ENCODE data around the gene WDR70. TPM values are rescaled to one million over a fixed set of nuclear protein-coding genes. Genes with fewer than 3 reads are reported as not detected.
A peak's percentile ranks its signal among the peaks of the same experiment; 100 is the strongest.

Gene WDR70
- total and polyA plus RNA-seq, 10 of the 15 experiments (the other 5 are each of a cell fraction or from before 2014, with no cell fraction given), result 10.9 to 33.6 (median 29.1) TPM

DNA sequence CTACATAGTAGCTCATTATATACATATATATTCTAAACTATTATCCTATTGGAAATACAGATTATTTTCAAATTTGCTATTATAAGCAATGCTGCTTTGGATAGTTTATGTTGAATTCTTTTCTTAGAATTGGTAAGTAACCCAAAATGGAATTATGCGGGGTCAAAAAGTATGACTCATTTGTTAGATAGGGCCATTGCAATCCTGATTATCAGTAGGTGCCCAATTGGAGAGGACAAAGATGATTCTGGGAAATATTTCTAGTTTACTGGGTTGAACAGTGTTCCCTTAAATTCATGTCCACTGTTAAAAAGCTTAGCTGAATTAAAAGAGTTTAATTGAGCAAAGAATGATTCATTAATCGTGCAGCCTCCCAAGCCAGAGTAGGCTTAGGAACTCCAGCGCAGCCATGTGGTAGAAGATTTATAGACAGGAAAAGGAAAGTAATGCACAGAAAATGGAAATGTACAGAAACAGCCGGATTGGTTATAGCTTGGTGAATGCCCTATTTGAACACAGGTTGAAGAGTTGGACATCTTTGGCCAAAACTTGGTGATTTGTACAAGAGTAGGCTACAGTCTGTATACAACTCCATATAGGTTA, 379.0 kb downstream of the WDR70 start:
- Histone ChIP-seq H3K9me3 (replicated peaks; ENCODE audit: control insufficient read depth, insufficient read depth, low read length) (no peaks in the 10 kb centered on the region), H3K27ac (ENCODE audit: control insufficient read depth, insufficient read depth) (no peak overlapping the region), H3K4me2 (ENCODE audit: control insufficient read depth, insufficient read depth) (no peak overlapping the region), H2AFZ (ENCODE audit: control insufficient read depth, low read depth, low read length) (no peak overlapping the region), H3K36me3 (ENCODE audit: control insufficient read depth in 2 of 2, insufficient read depth in 2 of 2, low read length in 1 of 2) (no peaks in the 10 kb centered on the region), H3K4me1 (ENCODE audit: control insufficient read depth, insufficient read depth, low read length) (no peaks in the 10 kb centered on the region), H3K27me3 (replicated peaks in 1 of 2; ENCODE audit: control insufficient read depth in 2 of 2, insufficient read depth in 2 of 2, low read length in 1 of 2) (no peaks in the 10 kb centered on the region), H3K79me2 (ENCODE audit: control insufficient read depth, insufficient read depth, low read length) (no peaks in the 10 kb centered on the region), H4K20me1 (ENCODE audit: control insufficient read depth, insufficient read depth) (no peaks in the 10 kb centered on the region), H3K9ac (ENCODE audit: control insufficient read depth, insufficient read depth, low read length) (no peak overlapping the region), H3K4me3 (no peak overlapping the region)
- intact Hi-C loops (cut with micrococcal nuclease; ENCODE audit: unreplicated experiment), result no loop called here
- no peak for FAIRE-seq
- SMC1A ChIA-PET (ENCODE audit: uncharacterized antibody, unreplicated experiment), result interaction anchor here (0.7 to 1.2 kb wide), 3 partner anchors 10 to 345 kb away, joined by 3 to 6 read pairs (median 3); no protein-coding TSS in a partner anchor
- no TSS peak for BruUV-seq (replicated peaks)
- RAD21 ChIA-PET (ENCODE audit: unreplicated experiment), result interaction anchor here (0.8 to 1.5 kb wide), 2 partner anchors 72 to 345 kb away, joined by 3 read pairs; no protein-coding TSS in a partner anchor
- TF ChIP-seq HCFC1 (IDR thresholded peaks at IDR 0.05; ENCODE audit: low read length) (no peak), ETV6 (conservative IDR thresholded peaks at IDR 0.05 in 1 of 2, IDR thresholded peaks at IDR 0.05 in 1 of 2; ENCODE audit: borderline replicate concordance in 1 of 2, low read depth in 1 of 2) (no peak), CTCF (IDR thresholded peaks at IDR 0.05 in 2 of 3, conservative IDR thresholded peaks at IDR 0.05 in 1 of 3; ENCODE audit: control insufficient read depth in 2 of 3, extremely low read depth in 1 of 3, insufficient read depth in 1 of 3, low read depth in 3 of 3, low read length in 3 of 3) (peak in 1 of 3 experiments; percentile 15; a peak in 1 of 6 replicates), RAD21 (IDR thresholded peaks at IDR 0.05; ENCODE audit: insufficient read depth, low read depth, low read length) (peak; percentile 36; the same call in 1 of the 2 replicates)
- in situ Hi-C loops (cut with MboI), result no loop called here
- POLR2A ChIA-PET, result no interaction called here
- WGBS (ENCODE audit: insufficient coverage, insufficient replicate concordance, low lambda C conversion rate, missing lambda C conversion rate), result 96% methylated on average over 4 of the region's 4 CpGs
- ATAC-seq, result no peak
- DNase-seq (ENCODE audit: low read depth, low spot score), result no peak
- CTCF ChIA-PET, result interaction anchor here (1.9 kb wide), 1 partner anchor 345 kb away, joined by 4 read pairs; no protein-coding TSS in a partner anchor

Measured in GM12878 (cell line).